ENCODE data around the gene ACTMAP.
"Not testable (repeated sequence)": the region's sequence is repeated elsewhere in the genome, so short reads cannot be mapped to it uniquely, and the experiment has no call there.

ACTMAP gene

DNA sequence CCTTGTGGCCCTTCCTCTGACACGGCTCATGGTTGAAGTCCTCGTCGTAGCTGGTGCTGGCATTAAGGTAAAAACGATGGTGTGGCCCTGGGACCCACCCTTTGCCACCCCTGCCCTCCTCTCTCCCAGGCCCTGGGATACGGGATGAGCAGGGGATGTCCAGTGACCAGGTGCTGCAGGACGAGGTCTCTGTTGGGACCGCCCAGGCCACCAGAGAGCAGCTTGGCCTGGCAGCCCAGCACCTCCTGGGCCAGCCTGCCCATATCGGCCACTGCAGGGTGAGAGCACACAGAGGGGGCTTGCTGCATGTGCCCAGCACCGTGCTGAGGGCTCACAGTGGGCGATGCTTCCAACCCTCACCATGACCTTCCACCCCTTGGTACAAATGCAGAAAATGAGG, 6.4 kb downstream of the ACTMAP start:
- no peak for DNase-seq (ENCODE audit: low read depth)

DNA sequence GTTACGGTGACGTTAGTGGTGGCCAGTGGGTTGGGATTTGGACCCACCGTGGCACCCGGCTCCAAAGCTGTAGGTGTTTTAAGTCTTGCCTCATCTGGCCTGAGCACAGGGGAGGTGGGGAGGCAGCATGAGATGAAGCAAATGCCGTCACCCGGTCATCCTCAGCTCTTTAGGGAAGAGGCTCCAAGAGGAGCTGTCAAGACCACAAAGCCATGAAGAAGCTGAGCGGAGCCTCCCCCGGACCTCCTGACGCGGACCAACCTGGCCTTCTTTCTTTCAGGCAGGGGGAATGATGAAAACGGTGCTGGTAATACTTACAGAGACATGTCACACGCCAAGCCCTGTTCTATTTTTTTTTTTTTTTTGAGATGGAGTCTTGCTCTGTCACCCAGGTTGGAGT, 7.4 kb downstream of the ACTMAP start:
- DNase-seq (ENCODE audit: low read depth) = no peak

DNA sequence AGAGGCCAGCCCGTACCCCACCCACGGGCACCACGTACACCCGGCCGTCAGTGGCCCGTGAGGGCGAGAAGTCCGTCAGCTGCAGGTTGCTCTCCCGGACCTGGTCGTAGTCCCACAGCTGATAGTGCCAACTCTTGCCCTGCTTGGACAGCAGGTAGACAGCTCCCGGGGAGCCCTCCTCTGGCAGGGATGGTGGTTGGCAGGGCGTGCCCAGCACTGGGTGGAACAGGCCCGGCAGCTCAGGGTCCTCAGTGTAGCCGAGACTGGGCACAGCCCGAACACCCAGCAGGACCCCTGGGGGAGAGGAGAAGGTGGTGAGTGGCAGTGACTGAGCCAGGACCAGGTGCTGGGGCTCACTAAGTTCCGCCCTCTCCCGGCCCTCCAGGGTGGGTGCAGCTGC, 7.8 kb downstream of the ACTMAP start:
- no peak for DNase-seq (ENCODE audit: low read depth)

DNA sequence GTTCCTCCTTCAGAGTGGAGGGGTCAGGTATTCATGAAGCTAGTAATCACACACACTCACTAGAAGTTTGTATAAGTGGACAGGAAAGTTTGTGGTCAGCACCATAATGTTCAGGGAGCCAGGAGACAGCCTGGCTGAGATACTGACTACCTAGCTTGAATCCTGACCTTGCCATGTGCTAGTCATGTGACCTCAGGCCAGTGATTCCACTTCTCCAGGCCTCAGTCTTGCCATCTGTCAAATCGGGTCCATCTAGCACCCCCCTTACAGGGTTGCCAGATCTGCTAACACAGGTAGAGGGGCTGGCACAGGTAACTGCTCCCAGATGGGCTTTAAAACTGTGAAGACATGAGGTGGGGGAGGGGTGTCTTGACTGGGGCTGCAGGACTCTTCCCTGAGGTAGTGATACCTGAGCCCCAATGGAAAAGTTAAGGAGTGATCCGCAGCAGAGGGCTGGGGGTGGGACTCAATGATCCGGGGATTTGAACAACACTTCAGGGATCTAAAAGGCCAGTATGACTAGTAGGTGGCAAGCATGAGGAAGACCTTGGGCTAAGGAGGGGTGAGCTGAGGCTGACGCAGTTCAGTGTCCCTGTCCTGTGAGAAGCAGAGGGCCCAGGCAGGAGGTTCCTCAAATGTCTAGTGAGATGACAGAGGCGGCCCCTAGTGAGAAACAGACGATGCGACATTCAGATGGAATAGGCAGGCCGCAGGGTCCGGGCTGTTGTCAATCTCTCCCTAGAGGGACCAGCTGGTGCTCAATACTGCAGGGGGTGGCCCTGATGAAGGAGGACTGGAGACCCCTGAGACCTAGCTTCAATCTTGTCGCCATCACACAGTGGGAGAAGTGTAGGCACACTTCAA, 8.5 kb downstream of the ACTMAP start:
- DNase-seq (ENCODE audit: low read depth) = no peak

DNA sequence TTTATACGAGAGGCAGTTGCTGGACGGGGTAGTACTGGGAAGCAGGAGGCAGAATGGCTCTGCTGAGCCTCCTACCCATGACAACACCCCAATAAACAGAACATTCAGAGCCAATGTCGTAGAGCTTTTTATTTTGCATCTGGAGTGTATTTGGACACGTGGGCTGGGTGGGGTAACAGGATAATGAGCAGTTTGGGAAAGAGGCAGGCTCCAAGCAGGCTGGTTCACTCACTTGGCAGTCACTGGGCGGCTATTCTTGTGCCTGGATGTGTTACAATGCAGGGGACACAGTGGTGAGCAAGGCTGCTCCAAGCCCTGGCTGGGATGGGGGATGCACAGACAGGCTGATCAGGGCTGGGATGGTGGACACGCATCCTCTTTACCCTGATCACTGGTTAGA, 9.5 kb downstream of the ACTMAP start:
- no peak for DNase-seq (ENCODE audit: low read depth)

DNA sequence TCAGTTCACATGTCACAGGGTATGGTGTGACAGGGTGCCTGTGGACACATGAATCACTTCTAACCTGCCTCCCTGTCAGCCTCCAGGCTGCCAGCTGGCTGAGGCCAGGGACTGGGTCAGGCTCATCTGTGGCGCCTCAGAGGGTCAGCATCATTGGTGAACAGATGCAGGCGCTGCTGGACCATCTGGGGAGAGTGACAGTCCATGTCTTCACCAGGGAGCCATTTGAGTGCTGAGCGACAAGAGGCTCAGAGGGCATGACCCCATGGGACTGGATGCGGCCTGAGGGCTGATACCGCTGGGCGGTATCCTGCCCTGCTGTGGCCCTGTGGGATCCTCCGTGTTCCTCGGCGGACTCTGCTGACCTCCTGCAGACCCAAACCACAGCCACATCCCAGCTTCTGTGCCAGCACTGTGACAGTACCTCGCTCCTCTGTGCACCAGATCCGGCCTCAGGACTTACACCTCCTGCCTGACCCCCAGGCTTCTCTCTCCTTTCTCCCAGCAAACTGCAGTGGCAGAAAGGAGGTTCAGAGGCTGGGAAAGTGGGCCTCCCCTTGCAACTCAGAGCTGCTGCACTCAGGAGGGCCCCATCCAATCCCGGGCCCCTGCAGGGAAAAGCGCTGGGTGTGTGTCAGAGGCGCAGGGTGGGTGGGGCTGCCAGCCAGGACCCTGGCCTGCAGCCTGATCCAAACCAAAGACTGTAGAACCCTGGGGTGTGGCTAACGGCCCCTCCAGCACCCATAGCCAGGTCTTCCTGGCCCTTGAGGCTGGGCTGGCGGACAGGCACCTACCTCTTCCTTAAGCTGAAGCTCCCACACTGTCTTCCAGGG, 10.2 kb downstream of the ACTMAP start:
- no peak for DNase-seq (ENCODE audit: low read depth)

DNA sequence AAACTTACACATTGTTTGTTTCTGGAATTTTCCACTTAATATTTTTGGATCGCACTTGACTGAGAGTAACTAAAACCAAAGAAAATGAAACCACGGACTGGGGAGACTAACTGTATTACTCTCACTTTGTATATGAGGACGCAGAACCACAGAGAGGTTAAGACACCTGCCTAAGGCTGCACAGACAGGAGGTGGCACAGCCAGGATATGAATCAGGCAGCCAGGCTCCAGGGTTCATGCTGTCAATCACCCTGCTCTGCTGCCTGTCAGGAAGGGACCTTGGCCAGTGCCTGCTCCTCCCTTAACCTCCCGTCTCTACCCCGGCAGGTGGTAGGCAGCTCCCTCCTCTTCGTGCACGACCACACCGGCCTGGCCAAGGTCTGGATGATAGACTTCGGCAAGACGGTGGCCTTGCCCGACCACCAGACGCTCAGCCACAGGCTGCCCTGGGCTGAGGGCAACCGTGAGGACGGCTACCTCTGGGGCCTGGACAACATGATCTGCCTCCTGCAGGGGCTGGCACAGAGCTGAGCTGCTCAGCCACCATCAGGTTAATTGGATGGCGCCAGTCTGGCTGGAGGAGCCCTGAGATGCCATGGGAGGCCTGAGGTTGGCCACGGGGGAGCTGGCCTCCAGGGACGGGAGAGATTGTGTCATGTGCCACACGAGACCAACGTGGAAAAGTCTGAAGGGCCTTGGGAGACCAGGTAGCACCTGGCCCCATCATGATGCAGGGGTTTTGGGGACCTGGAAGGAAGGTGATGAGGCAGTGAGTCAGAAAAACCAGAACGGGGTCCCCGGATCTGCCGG, 11.0 kb downstream of the ACTMAP start:
- DNase-seq (ENCODE audit: low read depth) = no peak

DNA sequence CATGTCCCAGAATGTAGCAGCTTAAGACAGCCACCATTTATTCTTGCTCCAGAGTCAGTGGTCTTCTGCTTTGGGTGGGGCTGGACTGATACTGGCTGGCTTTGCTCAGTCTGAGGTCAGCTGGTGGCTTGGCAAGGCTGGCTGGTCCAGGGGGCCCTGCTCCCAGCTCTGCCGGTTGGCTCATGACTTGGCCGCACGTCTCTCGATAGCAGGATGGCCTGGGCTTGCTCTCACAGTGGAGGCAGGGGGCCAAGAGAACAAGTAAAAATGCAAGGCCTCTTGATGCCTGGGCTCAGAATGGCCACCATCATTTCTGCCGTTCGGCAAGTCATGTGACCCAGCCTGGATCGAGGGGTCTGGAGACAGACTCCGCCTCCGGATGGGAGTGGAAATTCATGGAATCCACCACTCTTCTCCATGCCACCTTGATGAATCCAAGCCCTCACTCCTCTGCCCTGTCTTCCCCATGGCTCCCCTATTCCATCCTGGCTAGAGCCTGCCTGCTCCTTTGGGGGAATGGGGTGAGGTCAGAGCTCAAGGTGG, 13.1 kb downstream of the ACTMAP start:
- no peak for DNase-seq (ENCODE audit: low read depth)

DNA sequence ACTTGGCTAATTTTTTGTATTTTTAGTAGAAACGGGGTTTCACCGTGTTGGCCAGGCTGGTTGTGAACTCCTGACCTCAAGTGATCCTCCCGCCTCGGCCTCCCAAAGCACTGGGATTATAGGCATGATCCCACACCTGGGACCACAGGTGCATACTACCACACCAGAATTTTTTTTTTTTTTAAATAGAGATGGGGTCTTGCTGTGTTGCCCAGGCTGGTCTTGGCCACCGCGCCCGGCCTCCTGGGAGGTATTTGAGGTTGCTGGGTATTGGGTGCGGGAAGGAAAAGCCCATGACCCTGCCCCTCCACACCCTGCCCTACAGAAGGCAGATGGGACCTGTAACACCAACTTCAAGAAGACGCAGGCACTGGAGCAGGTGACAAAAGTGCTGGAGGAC, 13.6 kb downstream of the ACTMAP start:
- no peak for DNase-seq (ENCODE audit: low read depth)

DNA sequence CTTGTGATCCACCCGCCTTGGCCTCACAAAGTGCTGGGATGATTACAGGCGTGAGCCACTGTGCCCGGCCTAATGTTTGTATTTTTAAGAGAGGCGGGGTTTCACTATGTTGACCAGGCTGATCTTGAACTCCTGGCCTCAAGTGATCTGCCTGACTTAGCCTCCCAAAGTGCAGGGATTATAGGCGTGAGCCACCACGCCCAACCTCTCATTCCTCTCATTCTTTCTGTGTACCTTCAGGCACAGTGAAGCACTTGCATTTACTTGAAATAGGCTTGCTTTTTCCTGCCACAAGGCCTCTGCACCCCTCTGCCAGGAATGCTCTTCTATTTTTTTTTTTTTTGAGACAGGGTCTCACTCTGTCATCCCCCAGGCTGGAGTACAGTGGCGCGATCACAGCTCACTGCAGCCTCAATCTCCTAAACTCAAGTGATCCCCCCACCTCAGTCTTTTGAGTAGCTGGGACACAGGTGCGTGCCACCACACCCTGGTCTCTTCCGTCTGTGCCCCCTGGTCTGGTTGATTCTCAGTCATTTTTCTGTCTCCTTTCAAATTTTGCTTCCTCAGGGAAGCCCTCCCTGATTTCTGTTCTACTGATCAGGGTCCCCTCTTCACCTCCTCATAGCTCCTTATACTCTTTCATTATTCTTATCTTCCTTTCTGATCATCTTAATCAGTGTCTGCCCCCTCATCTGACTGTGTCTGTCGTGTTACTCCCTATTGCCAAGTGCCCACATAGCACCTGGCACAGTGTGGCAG, 15.1 kb downstream of the ACTMAP start:
- DNase-seq (ENCODE audit: low read depth) = no peak

DNA sequence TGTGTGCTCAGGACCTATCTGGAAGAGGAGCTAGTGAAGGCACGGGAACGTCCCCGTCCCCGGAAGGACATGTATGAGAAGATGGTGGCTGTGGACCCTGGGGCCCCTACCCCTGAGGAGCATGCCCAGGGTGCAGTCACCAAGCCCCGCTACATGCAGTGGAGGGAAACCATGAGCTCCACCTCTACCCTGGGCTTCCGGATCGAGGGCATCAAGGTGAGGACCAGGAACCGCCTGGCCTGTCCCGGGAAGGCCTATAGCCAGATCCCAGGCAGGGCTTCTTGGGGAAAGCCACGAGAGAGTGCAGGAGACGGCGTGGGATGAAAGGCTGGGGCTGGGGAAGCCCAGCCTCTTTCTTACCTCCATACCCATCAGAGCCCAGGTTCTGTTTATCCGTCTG, 17.1 kb downstream of the ACTMAP start:
- no peak for DNase-seq (ENCODE audit: low read depth)

DNA sequence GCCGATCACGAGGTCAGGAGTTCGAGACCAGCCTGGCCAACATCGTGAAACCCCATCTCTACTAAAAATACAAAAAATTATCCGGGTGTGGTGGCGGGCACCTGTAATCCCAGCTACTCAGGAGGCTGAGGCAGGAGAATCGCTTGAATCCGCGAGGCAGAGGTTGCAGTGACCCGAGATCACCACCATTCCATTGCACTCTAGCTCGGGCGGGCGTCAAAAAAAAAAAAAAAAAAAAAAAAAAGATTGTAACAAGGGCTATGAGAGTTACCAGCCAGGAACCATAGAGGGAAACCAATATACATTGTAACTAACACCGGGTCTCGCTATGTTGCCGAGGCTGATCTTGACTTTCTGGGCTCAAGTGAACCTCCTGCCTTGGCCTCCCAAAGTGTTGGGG, 18.0 kb downstream of the ACTMAP start:
- DNase-seq (ENCODE audit: low read depth) = not testable (repeated sequence)

DNA sequence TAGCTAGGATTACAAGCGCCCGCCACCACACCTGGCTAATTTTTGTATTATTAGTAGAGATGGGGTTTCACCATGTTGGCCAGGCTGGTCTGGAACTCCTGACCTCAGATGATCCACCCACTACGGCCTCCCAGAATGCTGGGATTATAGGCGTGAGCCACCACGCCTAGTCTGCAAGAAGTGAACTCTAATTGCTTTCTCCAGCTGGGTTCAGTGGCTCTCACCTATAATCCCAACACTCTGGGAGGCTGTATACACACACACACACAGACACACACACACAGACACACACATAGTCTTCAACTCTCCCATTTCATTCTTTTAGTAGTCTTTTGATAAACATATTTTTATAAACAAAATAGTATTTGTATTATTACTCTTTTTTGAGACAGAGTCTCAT, 20.2 kb downstream of the ACTMAP start:
- not testable (repeated sequence) for DNase-seq (ENCODE audit: low read depth)

DNA sequence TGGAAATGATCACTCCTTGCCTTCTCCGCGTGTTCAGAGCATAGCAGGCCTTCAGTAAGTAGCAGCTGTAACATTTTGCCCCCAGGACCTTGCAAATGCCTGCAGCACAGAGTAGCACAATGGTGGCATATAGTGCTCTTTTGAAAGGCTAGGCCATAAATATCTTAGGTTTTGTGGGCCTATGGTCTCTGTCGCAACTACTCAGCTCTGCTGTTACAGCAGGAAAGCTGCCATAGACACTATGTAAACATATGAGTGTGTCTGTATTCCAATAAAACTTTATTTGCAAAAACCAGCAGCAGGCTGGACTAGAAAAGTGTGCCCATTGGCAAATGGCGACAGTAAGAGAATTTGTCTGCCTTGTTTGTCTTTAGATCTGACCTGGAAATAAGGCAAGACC, 24.0 kb downstream of the ACTMAP start:
- no peak for DNase-seq (ENCODE audit: low read depth)

DNA sequence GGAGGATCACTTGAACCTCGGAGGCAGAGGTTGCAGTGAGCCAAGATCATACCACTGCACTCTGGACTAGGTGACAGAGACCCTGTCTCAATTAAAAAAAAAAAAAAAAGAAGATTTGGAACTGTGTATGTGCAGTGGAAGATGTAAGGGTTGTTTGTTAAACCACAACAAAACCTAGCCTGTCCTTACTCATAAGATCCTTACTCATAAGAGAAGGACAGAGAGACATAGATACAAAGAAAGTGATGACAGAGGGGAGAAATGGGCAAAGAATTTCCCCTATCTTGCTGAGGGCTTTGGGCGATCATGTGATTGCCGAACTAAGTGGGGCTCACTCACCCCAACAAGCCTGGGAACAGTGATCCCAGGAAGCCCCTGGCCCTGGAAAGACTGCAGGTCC, 25.4 kb downstream of the ACTMAP start:
- no peak for DNase-seq (ENCODE audit: low read depth)

DNA sequence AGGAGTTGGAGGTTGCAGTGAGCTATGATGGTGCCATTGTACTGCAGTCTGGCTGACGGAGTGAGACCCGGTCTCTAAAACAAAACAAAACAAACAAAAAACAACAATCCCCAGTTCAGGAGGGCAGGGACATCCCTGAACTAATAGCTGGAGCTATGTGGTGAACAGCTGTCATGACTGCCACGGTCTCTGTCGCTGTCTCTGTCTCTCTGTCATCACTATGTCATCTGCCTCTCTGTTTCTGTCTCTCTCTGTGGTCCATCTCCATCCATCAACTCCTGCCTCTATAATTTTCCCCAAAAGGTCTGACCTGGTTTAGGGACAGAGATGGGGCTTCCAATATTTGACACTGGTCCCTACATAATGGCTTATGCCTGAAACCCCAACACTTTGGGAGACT, 26.0 kb downstream of the ACTMAP start:
- DNase-seq (ENCODE audit: low read depth) = no peak

DNA sequence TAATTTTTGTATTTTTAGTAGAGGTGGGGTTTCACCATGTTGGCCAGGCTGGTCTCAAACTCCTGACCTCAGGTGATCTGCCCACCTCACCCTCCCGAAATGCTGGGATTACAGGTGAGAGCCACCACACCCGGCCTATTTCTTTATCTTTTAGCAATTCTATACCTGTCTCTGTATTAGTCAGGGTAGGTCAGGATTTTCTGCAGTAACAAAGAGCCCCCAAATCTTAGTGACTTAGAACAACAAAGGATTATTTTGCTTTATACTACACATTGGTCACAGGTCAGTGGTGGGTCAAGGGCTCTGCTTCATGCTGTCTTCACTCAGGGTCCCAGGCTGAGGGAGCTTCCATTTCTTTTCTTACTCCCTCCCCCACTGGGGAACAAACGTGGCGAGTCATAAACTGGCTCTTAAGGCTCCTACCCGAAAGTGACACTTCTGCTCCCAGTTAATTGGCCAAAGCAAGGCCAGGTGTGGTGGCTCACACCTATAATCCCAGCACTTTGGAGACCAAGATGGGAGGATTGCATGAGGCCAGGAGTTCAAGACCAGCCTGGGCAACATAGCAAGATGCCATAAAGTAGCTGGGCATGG, 26.5 kb downstream of the ACTMAP start:
- no peak for DNase-seq (ENCODE audit: low read depth)

DNA sequence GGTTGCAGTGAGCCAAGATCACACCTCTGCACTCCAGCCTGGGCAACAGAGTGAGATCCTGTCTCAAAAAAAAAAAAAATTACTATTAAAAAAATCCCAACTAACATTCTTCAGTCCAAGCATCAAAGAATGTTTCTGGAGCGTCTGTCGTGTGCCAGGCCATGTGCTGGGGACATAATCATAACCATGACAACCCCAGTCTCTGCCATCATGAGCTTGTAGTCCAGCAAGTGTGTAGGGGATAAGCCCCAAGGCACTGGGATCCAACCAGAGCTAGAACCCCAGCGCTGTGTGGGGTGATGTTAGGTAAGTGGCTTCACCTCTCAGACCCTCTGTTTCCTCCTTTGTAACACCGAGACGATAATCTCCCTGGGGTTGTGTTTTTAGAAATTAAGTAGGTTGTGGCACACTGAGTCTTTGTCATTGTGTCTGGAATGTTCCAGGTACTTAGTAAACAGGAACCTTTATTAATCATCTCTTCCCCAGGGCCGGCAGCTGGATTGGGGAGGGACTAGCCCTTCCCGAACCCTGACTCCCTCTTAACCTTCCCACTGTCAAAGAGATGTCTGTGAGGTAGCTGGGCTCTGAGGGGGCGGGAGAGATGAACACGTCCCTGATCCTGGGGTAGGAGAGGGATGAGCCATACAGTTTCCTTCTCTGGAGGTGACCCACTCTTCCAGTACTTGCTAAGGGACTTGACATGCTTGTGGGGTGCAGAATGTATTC, 28.2 kb downstream of the ACTMAP start:
- no peak for DNase-seq (ENCODE audit: low read depth)

DNA sequence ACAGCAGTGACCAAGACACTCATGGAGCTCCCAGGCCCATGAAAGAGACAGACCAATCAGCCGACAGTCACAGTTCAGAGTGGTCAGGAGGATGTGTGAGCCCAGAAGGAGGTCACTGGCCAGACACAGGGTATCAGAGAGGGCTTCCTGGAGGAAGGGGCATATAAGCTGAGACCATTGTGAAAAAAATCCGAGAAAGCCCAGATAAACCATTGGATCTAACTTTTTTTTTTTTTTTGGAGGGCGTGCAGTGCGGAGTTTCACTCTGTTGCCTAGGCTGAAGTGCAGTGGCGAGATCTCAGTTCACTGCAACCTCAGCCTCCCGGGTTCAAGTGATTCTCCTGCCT, 29.2 kb downstream of the ACTMAP start:
- DNase-seq (ENCODE audit: low read depth) = no peak

DNA sequence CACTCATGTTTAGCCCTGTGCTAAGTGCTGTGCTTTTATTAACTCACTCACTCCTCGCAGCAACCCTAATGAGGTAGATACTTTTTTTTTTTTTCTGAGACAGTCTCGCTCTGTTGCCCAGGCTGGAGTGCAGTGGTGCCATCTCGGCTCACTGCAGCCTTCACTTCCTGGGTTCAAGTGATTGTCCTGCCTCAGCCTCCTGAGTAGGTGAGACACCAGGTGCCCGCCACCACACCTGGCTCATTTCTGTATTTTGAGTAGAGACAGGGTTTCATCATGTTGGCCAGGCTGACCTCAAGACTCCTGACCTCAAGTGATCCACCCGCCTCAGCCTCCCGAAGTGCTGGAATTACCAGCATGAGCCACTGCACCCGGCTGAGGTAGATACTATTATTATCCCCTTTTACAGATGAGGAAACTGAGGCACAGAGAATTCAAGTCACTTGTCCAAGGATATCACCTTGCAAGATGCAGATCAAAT, 30.8 kb downstream of the ACTMAP start:
- DNase-seq (ENCODE audit: low read depth) = no peak

Measured in T follicular helper cell (primary cell).